Stimulated activated naive CD8-positive, alpha-beta T cell treated with anti-CD3 and anti-CD28 coated beads, Interleukin-15, Interleukin-2, amounts not matched to agents 100 U/mL and 50 U/mL, for 24 hours (primary cell): ENCODE results near the gene PDCD1.

Source experiments
- ATAC-seq: fragments of 150-1000 bp; cut with Tn5 transposase; one replicate; pipeline ENCODE4 v1.10.0; 2021
- DNase-seq: peaks from one replicate; pipeline ENCODE4 v3.0.0; 2021

The PDCD1 gene

DNA sequence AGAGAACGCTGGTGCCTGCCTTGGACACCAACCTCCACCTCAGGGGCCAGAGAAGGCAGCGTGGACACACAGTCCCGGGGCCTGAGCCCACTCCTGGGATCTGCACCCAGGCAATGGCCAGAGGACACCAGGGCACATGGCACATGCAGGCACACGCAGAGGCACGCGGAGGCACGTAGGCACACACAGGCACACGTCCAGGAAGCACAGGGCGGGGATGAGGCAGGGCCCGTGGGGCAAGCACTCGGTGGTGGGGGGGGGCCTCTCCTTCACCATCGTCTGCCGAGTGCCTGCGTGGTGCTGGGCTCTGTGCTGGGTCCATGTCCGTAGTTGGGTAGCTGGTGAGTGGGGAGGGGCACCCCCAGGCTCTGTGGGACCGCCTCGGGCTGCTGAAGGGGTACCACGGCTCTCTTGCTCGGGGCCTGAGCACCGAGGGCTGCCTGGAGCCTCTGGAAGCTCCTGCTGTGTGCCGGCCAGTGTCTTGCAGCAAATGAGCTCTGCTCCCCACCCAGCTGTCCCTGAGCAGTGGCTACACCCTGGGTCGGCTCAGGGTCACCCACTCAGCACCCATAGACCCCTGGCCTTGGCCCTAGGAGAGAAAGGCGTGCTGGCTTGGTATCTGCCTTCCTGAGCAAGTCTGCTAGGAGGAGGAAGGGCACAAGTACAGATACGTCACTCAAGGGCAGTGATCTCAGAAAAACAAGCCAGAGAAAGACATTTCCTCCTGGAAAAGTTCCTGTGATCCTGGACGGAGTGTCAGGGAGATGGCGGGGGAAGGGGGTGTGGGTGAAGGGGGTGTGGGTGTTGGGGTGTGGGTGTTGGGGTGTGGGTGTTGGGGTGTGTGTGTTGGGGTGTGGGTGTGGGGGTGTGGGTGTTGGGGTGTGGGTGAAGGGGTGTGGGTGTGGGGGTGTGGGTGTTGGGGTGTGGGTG lies 37.3 kb upstream of the PDCD1 start:
- peak; percentile 42 for ATAC-seq

DNA sequence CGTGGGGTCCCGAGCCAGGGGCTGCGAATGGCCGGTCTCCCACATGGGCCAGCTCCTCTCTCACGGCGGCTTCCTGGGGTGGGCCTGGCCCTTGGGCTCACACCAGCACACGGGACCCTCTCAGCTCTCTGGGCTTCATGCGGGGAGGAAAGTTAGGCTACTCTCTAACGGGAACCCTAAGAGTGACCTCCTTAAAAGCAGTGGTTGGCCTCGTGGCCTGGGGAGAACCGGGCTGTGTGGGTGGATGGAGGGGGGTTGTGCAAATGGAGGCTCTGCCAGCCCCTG lies 36.7 kb upstream of the PDCD1 start:
- no peak for DNase-seq

More for the DNA sequence above, 37.3 kb upstream of the PDCD1 start:
- no peak for DNase-seq

DNA sequence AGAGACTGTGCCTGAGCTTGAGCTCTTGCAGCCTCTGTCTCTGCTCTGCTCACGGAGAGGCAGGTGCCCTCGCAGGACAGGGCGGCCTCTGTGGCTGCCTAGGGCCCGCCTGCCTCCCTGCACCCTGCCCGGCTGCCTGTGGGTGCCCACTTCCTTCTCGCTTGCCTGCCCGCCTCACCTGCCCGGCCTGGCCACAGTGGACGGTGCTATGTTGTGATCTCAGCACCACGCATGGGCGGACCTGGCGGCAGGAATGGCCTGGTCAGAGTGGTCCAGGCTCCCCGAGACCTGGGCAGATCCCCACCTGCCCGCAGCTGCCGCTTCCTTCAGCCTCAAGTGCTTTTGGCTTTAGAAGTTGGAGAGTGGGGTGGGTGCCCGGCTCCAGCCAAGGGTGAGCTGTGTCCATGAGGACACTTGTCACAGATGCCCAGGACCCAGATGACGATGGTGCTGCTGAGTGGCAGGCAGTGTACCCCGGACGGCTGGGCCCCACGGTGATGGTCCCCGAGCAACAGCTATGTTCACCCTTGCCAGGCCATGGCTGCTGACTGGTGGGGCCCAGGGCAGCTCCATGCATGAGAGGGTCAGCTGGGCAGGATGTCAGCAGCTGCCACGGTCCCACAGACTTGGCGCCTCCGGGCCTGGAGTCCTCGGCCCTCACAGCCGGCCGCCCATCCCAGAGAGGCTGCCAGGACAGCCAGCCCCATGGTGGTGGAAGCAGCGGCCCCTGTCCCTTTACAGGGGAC lies 36.2 kb upstream of the PDCD1 start:
- no peak for ATAC-seq
- DNase-seq, result no peak

More for the DNA sequence above, 36.7 kb upstream of the PDCD1 start:
- peak; percentile 10 for ATAC-seq

DNA sequence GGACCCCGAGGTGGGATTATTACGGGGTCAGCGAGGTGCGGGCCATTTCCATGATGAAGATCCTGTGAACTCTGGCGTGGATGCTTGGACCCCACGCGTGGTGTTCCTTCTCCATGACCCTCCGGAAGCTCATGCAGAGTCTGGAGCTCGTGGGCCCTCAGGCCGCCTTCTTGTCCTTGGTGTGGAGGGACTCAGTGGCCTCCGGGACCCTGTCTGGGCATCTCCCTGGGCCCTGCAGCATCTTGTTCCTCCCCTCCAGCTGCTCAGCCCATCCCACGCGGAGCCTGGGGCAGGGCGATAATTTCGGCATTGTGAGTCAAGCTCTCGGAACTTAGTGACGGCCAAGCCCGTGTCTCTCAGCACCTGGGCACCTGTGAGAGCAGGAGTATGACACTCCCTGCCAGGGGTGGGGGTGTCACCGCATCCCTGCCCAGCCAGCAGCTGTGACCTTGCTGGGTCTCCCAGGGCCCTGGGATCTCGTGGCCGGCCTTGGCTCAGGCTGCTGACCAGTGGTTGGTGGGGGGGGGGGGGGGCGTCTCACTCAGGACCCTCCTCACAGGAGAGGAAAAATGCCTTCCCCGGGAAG lies 35.5 kb upstream of the PDCD1 start:
- DNase-seq, result no peak
- ATAC-seq, result no peak

DNA sequence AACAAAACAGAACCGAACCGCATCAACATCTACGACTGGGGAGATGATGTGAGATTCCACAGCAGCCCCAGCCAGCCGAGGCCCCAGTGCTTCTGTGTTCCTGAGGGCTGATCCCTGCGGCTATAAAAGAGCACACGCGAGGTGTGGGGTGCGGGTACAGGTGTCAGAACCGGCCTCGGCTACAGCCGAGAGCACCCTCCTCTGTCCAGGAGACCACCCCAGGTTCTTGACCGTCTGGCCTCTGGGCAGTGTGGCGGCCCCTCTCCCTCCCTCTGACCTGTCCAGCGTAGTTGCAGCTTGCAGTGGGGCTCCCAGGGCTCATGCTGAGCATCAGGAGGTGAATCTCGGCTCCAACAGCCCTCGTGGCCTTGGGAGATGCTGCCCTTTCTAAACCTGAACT lies 34.6 kb upstream of the PDCD1 start:
- ATAC-seq (no peak), DNase-seq (no peak)

DNA sequence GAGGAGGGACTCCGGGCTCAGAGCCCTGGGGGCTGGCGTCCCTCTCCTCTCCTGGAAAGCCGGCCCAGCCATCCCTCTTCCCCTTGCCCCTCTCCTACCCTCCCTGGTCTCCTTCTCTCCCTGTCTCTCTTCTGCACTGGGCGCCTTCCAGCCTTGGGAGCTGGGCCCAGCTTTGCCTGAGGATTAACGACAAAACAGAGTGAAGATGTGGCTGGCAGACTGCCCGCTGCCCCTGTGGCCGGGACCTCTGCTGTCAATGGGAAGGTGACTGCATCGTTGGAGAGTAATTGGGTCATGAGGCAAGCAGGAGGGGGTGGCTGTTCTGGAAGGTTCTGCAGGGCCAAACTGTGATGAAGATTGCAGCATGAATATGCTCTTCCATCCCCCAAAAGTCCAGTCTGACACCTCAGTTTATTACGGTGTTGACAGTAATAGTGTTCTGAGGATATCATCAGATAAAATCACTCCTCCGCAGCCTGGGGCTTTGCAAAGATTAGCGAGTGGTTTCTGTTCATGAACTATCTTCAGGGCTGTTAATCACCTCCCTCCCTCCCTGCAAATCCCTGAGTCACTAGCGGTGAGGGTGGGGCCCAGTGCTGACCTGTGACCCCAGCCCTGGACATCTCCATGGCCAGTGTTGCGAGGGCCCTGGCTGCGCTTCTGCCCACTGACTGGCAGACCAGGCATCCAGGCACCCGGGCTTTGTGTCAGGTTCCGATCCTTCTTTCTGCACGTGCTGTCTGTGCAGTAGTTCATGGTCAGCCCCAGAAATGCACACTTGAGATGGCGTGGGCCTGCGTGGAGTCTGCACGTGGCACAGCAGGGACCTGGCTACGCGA lies 33.8 kb upstream of the PDCD1 start:
- DNase-seq (no peak), ATAC-seq (no peak)

DNA sequence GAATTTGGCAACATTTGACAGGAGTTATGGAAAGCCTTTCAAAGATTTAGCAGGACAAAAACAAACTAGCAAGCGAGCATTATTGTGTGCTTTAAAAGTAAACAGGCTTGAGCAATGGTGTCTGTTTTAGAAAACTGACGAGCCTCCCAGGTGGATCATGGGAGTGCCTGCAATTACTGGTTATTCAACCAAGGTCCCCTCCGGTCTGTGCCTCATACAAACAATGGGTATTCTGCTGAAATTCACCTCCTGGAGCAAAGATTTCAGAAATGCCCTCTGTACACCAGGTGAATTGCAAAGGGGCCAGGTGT lies 33.2 kb upstream of the PDCD1 start:
- no peak for DNase-seq
- ATAC-seq, result no peak

DNA sequence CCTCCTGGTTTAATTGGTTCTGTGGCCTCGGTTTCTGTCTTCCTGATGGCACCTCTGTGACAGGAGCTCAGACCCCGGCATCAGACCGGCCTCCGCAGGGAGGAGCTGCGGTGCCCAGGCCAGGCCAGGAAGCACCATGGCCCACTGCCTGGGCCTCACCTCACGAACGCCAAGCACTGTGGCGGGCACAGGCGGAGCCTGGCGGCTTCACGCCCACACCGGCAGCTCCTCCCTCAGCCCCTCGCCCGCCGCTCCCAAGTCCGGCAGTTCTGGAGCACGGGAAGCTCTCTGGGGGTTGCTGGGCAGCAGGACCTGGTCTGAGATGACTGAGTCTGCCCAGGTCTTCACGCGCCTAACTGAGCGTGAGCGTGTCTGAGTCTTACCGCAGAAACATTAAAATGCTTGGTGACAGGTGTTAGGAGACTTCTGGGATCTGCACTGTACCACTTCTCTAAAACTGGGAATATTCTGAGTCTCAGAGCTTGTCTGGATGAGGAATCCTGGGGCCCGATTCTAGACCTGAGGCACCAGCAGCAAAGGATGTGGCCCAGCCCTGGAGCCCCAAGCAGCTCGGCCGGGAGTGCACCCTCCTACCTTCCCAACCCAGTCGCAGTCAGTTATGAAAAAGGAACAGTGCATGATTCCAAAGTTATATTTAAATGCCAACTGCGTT lies 32.8 kb upstream of the PDCD1 start:
- no peak for ATAC-seq
- DNase-seq, result no peak

DNA sequence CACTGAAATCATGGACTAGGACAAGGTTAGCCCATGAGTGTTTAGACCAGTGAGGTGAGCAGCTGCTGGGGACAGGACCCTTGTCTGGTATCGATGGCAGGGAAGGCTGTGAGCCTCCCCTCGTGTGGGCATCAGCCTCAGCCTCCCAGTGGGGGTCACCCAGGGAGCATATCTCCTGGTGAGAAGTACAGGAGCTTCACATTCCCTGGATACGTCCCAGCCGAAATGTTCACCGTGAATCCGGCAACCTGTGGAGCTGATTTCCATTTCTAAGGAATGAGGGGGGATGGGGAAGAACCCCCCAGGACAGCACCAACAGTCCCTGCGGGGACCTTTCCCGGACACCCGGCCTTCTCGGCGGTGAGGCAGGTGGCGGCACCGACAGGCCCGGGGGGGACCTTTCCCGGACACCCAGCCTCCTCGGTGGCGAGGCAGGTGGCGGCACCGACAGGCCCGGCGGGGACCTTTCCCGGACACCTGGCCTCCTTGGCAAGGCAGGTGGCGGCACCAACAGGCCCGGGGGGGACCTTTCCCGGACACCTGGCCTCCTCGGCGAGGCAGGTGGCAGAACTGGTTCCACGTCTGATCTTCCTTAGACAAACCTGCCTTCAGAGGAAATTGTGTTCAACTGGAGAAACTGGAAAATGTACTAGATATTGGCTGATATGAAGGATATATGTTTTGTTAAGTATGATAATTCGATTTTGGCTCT lies 32.0 kb upstream of the PDCD1 start:
- DNase-seq (no peak), ATAC-seq (no peak)

DNA sequence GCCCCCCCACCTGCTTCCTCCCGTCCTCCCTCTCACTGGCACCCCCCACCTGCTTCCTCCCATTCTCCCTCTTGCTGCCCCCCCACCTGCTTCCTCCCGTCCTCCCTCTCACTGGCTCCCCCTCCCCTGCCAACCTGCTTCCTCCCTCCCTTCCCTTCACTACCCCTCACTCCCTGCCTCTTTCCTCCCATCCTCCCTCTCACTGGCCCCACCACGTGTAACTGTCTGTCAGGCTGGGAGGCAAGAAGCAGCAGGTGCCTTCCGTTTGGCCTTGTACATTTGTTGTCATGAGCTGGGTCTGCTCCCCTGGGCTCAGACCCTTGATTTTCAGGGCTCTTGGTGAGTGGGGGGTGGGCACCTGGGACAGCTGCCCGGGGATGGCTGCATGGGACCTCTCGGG lies 29.9 kb upstream of the PDCD1 start:
- DNase-seq (no peak), ATAC-seq (no peak)

DNA sequence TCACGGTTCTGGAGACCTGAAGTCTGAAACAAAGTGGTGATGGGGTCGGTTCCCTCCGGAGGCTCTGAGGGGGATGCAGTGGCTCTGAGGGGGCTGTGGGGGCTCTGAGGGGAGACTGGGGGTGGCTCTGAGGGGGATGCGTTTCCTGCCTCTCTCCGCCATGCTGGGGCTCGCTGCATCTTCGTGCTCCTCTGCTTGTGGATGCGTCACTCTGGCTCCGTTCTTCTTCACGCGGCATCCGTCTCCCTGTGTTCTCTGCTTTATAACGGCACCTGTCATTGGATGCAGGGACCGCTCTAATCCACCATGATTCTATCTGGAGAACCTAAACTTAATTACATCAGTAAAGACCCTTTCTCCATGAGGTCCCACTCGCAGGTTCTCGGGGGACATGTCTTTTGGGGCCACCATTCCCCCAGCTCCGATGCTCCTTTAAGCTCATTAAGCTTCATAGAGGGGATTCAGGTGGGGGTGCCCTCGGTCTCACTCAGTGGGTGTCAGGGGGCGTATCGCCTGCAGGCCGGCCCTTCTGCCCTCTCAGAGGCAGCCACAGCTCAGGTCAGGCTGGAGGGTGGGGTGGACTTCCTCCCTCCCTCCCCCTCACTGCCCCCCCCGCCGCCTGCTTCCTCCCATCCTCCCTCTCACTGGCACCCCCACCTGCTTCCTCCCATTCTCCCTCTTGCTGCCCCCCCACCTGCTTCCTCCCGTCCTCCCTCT lies 29.3 kb upstream of the PDCD1 start:
- ATAC-seq (no peak), DNase-seq (no peak)

DNA sequence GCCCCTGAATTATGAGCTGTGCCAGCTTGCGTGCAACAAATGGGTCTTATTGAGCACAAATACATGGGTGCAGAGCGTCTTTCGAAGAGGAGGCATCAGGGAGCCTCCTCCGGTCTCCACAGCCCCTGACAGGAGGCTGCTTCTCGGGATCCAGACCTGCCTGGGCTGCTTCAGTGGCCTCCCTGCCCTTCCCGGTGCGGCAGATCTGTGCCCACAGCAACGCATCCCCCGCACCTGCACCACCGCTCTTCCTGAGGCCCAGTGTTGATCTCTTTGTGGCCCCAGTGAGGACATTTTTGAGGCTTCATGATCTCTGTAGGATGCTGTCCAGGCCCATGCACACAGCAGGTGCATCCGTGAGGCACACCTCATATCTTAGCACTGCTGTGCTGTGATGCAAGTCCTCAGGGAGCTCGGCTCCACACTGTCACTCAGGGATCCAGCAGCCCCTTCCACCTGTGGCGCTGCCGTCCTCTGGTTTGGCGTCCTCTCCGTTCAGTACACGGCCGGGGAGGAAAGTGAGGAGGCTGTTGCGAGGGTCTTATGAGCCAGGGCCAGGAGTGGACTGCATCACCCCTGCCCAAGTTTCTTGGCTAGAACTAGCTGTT lies 28.2 kb upstream of the PDCD1 start:
- DNase-seq (no peak), ATAC-seq (no peak)

DNA sequence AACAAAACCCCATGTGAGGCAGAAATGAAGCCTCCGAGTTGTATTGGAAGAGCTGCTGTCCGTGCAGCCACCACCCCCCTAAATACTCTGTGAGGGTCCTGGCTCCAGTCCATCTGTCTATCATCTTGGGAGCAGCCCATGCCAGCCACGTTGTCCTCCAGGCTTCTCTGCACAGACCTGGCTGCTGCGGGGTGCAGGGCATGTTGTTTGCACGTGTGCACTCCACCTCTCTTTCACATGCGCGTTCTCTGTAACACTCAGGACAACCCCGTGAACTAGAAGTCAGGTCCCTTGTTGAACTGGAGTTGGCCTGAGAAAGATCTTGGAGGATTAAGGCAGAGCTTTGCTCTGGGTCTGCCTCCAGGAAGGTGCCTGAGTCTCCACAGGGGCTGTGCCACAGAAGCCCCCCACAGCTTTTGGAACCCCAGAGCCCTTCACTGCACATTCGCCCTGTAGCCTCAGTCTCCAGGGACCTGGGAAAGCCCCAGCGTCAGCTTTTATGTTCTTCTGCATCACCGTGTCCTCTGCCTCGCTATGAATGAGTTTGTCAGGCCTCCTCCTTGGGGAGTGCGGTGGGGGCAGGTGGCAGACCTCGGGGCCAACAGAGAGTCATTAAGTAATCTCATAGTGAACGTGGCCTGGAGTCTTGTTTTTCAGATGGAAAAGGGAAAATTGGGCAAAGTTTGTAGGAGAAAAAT lies 27.4 kb upstream of the PDCD1 start:
- ATAC-seq (no peak), DNase-seq (no peak)

DNA sequence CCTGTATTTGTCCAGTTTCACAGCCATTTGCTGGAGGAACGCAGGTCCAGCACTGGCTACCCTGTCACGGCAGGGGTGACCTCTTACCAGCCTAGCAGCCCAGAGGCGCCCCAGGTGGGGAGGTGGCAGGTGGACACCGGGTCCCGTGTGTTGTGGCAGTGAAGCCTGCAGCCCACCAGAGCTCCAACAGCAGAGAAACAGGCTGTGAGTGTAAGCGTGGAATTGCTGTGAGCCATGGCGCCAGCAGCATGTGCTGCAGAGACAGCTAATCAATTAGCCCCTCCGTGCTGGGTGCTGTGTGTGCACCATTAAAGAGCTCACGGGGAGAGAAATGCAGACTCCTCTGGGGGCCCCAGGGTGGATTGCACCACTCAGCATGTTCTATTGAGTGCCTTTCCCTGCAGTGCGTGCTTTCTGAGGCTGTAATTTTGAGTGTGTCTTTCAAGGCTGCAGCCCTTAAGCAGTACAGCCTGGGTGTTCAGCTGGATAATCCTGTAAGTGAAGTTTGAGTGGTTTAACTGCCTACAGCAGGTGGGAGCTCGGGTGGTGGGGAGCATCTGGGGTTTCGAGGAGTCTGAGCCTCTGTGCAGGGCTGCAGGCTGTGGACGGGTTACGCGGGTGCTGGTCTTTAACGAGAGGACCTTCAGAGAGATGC lies 26.7 kb upstream of the PDCD1 start:
- DNase-seq, result no peak
- ATAC-seq, result no peak

DNA sequence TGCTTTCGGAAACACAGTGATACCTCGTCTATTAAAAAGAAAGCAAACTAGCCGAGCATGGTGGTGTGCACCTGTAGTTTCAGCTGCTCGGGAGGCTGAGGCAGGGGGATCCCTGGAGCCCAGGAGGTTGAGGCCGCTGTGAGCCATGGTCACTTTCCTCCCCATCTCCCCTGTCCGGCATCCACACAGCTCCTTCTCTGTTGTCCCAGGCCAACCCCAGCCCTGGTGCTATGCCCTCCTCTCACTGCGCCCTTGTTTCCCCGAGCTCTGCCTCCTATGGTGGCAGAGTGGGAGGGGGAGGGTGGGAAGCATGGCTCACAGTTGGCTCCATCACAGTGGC lies 26.2 kb upstream of the PDCD1 start:
- no peak for ATAC-seq
- no peak for DNase-seq

DNA sequence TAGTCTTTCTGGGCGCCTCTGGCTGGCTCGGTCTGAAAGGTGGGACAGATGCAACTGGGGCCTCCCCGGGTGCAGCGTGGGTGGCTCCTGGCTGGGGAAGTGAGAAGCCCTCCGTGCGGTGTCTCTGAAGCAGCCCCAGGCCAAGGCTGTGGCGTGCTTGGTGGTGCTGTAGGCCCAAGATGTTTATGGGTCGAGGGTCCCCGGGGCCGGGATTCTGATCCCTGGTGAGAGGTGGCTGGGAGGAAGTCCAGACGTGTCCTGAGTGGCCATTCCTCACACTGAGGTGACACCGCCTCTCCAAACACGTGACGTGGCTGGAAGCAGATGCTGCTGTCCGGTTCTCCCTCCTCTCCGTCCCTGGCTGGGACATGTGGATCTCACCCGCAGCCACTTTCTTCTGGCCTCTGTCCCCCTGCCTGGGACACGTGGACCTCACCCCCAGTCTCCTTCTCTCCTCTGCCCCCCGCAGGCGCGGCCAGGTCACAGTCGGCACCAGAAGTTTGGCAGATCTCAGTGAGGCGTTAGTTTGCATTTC lies 23.5 kb upstream of the PDCD1 start:
- ATAC-seq (peak; percentile 62), DNase-seq (peak; percentile 87)

DNA sequence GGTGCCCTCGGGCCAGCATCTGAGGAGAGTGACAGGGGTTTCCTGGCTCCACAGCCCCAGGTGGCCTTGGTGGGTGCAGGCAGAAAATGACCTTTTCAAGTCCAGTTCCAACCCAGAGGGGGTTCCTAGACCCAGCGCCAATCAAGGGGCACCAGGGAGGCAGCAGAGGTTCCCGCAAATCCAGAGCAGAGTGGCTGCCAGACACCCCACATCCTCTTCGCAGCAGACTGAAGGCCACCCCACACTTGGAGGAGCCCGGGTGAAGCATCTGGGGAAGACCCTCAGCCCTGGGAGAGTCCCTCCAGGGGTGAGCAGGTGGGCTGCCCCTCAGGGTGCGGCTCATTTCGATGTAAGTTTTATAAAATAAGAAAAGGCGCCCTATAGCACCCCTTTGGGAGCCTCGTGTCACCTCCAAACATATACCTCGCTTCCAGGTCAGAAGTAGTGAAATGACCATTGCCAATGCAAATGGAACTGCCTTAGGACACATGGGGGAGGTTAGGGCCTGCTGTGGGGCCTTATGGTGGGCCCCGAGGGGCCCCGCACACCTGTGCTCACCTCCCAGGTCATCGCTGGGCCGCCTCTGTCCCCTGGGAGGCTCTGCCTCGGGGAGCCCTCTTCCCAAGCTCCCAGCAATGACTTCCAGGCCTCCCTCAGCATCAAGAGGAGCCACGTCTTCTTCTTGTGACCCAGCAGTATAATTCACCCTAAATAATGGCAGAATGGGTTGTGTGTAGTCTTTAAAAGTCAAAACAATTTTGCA lies 21.8 kb upstream of the PDCD1 start:
- no peak for ATAC-seq

DNA sequence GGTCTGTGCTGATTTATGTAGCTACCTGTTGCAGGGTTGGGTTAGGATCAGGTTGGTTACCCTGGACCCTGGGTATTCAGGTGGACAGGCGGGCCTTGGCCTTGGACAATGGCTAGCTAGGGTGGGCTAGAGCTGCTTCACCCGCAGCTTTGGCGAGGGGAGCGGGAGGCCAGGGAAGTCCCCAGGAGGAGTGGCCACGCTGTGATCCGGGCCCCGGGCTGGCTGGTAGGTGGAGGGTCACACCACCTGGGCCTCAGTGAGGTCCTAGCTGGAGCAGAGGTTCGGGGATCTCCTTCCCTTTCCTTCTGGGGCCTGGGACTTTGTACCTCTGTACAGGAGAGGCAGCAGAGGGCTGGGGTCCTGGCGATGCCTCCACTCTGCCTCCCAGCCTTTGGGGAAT lies 20.6 kb upstream of the PDCD1 start:
- DNase-seq (no peak), ATAC-seq (no peak)

More for the DNA sequence above, 21.8 kb upstream of the PDCD1 start:
- DNase-seq, result no peak
